ENCODE measurements around the gene NFKBIB.
A peak's percentile ranks its signal among the peaks of the same experiment; 100 is the strongest.
"Not testable (repeated sequence)": the region's sequence is repeated elsewhere in the genome, so short reads cannot be mapped to it uniquely, and the experiment has no call there.

The NFKBIB gene, protein sequence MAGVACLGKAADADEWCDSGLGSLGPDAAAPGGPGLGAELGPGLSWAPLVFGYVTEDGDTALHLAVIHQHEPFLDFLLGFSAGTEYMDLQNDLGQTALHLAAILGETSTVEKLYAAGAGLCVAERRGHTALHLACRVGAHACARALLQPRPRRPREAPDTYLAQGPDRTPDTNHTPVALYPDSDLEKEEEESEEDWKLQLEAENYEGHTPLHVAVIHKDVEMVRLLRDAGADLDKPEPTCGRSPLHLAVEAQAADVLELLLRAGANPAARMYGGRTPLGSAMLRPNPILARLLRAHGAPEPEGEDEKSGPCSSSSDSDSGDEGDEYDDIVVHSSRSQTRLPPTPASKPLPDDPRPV

GRCh38 chr19:38899447-38900201, at the start of gene NFKBIB, which contains the start of gene SIRT2:
Gene NFKBIB (plus strand): TSS chr19:38899969. CDS start chr19:38900033, 64 bp downstream.
Gene SIRT2 (minus strand): TSS chr19:38899618. CDS start chr19:38899521, 97 bp downstream.
- H3K4me3 ChIP-seq = peak within 1 kb of the TSS; percentile 91
- DNase-seq (ENCODE audit: low spot score) = peak; percentile 100
- peak within 1 kb of the TSS; percentile 91 to 94 for H3K27ac ChIP-seq
- TF ChIP-seq, protein P1, sequence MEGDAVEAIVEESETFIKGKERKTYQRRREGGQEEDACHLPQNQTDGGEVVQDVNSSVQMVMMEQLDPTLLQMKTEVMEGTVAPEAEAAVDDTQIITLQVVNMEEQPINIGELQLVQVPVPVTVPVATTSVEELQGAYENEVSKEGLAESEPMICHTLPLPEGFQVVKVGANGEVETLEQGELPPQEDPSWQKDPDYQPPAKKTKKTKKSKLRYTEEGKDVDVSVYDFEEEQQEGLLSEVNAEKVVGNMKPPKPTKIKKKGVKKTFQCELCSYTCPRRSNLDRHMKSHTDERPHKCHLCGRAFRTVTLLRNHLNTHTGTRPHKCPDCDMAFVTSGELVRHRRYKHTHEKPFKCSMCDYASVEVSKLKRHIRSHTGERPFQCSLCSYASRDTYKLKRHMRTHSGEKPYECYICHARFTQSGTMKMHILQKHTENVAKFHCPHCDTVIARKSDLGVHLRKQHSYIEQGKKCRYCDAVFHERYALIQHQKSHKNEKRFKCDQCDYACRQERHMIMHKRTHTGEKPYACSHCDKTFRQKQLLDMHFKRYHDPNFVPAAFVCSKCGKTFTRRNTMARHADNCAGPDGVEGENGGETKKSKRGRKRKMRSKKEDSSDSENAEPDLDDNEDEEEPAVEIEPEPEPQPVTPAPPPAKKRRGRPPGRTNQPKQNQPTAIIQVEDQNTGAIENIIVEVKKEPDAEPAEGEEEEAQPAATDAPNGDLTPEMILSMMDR (IDR thresholded peaks at IDR 0.05) = no peak

- H3K27ac ChIP-seq = peak overlapping the region; percentile 96 to 99
- no peak for DNase-seq (ENCODE audit: low spot score)
- peak overlapping the region; percentile 83 for H3K4me3 ChIP-seq
- TF ChIP-seq, protein P1 (IDR thresholded peaks at IDR 0.05) = no peak
These were observed 49.3 kb upstream of the NFKBIB start for GRCh38 chr19:38850436-38850975.

DNA sequence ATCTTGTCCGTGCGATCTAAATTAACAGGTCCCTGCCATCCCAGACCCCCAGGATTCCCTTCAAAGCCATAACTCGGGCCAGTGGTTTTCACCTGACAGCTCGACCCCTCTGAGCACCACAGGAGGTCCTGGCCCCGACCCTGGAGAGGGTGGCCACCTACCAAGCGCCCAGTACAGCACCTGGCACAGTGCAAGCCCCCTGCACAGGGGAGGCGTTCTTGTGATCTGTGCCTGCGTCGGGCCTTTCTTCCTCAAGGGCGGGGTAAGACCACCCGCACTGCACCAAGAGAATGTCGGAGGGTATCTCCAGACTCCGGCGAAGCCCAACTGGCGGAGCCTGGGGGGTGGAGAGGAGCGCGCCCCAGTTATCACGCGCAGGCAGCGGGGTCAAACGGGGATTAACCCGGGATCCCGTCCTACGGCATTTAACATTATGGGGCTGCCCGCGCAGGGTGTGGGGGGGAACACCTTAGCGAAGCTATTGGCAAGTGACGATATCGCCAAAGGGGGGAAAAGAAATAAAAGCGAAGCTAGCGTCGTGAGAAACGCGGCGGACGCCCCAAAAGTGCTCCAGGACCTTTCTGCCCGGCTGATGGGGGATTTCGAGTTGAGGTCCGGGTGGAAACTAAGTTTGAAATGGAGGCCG, 48.7 kb upstream of the NFKBIB start:
- DNase-seq (ENCODE audit: low spot score) = peak; percentile 83
- TF ChIP-seq, protein P1 (IDR thresholded peaks at IDR 0.05) = no peak
- Histone ChIP-seq H3K27ac (peak overlapping the region; percentile 96 to 99), H3K4me3 (peak overlapping the region; percentile 83)

DNA sequence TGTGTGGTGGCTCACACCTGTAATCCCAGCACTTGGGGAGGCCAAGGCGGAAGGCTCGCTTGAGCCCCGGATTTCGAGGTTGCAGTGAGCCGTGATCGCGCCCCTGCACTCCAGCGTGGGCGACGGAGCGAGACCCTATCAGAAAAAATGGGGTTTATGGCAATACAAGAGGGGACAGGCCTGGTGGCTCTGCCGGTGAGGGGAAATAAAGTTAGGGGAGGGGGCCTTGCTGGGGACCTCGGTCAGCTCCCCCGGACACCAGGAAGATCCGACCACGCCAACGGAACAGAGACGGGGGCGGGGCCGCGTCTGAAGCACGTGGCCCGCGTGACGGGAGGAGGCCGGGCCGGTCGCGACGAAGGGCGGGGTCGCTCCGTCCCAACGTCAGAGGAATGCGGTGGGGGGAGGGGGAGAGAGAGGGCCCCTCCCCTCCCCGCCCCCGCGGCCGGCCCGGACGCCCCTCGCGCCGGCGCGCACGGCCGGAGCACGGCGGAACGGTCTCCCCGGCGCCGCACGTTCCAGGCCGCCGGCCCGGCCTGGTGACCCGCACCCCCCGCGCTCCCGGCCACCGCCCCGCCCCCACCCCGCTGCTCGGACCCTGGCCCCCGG, 48.0 kb upstream of the NFKBIB start:
- peak; percentile 94 for DNase-seq (ENCODE audit: low spot score)
- TF ChIP-seq, protein P1 (IDR thresholded peaks at IDR 0.05) = no peak

GRCh38 chr19:38852231-38853044, 47.3 kb upstream of the NFKBIB start:
- H3K27ac ChIP-seq = peak overlapping the region; percentile 96 to 99
- H3K4me3 ChIP-seq = peak overlapping the region; percentile 83
- TF ChIP-seq, protein P1 (IDR thresholded peaks at IDR 0.05) = no peak
- DNase-seq (ENCODE audit: low spot score) = peak; percentile 84

More for the DNA sequence above, 48.0 kb upstream of the NFKBIB start:
- peak overlapping the region; percentile 96 to 99 for H3K27ac ChIP-seq
- H3K4me3 ChIP-seq = peak overlapping the region; percentile 83

DNA sequence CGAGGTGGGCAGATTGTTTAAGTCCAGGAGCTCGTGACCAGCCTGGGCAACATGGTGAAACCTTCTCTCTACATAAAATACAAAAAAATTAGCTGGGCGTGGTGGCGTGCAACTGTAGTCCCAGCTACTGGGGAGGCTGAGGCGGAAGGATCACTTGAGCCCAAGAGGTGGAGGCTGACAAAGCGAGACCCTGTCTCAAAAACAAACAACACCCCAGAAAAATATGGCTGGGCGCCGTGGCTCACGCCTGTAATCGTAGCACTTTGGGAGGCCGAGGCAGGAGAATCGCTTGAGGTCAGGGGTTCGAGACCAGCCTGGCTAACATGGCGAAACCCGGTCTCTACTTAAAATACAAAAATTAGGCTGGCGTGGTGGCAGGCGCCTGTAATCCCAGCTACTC, 46.6 kb upstream of the NFKBIB start:
- no peak for DNase-seq (ENCODE audit: low spot score)
- H3K4me3 ChIP-seq = peak overlapping the region; percentile 83
- TF ChIP-seq, protein P1 (IDR thresholded peaks at IDR 0.05) = no peak
- peak overlapping the region in 1 of 2 donors; percentile 99 for H3K27ac ChIP-seq

DNA sequence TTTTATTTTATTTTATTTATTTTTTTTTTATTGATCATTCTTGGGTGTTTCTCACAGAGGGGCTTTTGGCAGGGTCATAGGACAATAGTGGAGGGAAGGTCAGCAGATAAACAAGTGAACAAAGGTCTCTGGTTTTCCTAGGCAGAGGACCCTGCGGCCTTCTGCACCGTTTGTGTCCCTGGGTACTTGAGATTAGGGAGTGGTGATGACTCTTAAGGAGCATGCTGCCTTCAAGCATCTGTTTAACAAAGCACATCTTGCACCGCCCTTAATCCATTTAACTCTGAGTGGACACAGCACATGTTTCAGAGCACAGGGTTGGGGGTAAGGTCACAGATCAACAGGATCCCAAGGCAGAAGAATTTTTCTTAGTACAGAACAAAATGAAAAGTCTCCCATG, 44.8 kb upstream of the NFKBIB start:
- DNase-seq (ENCODE audit: low spot score); H3K4me3 ChIP-seq; H3K27ac ChIP-seq: not testable (repeated sequence)

- not testable (repeated sequence) for H3K4me3 ChIP-seq; DNase-seq (ENCODE audit: low spot score)
These were observed 44.0 kb upstream of the NFKBIB start for GRCh38 chr19:38855751-38856150.

More at GRCh38 chr19:38855751-38856150, 44.0 kb upstream of the NFKBIB start:
- not testable (repeated sequence) for H3K27ac ChIP-seq

All from coronary artery (tissue), 2 donors.